ENCODE measurements around the gene ICAM2. TPM values are rescaled to one million over a fixed set of nuclear protein-coding genes. Genes with fewer than 3 reads are reported as not detected.
A peak's percentile ranks its signal among the peaks of the same experiment; 100 is the strongest.

ICAM2 gene
- total RNA-seq, 4 donors from 2014 or later, result 20.3 to 41.8 (median 30.6) TPM

GRCh38 chr17:63999680-64000531 lies 20.5 kb downstream of the ICAM2 start:
- TF ChIP-seq CTCF (IDR thresholded peaks at IDR 0.05) (no peak), POLR2A (IDR thresholded peaks at IDR 0.05) (no peak)
- Histone ChIP-seq H3K4me3 (replicated peaks in 1 of 3) (no peak overlapping the region), H3K9me3 (no peaks in the 10 kb centered on the region), H3K27ac (no peak overlapping the region), H3K36me3 (no peaks in the 10 kb centered on the region), H3K4me1 (peaks cover 15 to 39% of the 10 kb centered on the region in 2 donors), H3K27me3 (no peaks in the 10 kb centered on the region)
- DNase-seq, result no peak
- WGBS, 2 donors, result 88 to 93% methylated on average over 25 of the region's 25 CpGs
- intact Hi-C loops (cut with DNase I), result no loop called here

GRCh38 chr17:63998721-63999679 lies 21.4 kb downstream of the ICAM2 start:
- no peak for TF ChIP-seq CTCF (IDR thresholded peaks at IDR 0.05)
- no peak for TF ChIP-seq POLR2A (IDR thresholded peaks at IDR 0.05)
- Histone ChIP-seq H3K27ac (no peak overlapping the region), H3K4me1 (peaks cover 20 to 41% of the 10 kb centered on the region in 2 donors), H3K9me3 (no peaks in the 10 kb centered on the region), H3K27me3 (no peaks in the 10 kb centered on the region), H3K4me3 (replicated peaks in 1 of 3) (peak overlapping the region in 1 of 3 donors; percentile 56), H3K36me3 (no peaks in the 10 kb centered on the region)
- WGBS, 2 donors, result 33 to 45% methylated on average over 11 to 13 of the region's 33 CpGs
- intact Hi-C loops (cut with DNase I), result no loop called here
- DNase-seq, result no peak

- peak within 1 kb of the TSS in 1 of 3 donors; percentile 17 for H3K27ac ChIP-seq
- intact Hi-C loops (cut with DNase I), result no loop called here
- H3K4me3 ChIP-seq (replicated peaks in 1 of 3), result peak within 1 kb of the TSS; percentile 29 to 69 (median 56)
Measured at GRCh38 chr17:63998050-63998720, 22.2 kb downstream of the ICAM2 start, which contains the start of gene PRR29. TSS of gene PRR29 (plus strand) at chr17:63998351. CDS start at chr17:63998365, 14 bp downstream.

More at GRCh38 chr17:63998050-63998720, 22.2 kb downstream of the ICAM2 start, which contains the start of gene PRR29:
- peak; percentile 78 to 82 for DNase-seq
- no peaks in the 10 kb centered on the region for H3K9me3 ChIP-seq
- no peaks in the 10 kb centered on the region for H3K27me3 ChIP-seq
- no peaks in the 10 kb centered on the region for H3K36me3 ChIP-seq
- peaks cover 23 to 45% of the 10 kb centered on the region in 2 donors for H3K4me1 ChIP-seq
- TF ChIP-seq POLR2A (IDR thresholded peaks at IDR 0.05), result no peak
- no peak for TF ChIP-seq CTCF (IDR thresholded peaks at IDR 0.05)
- 0 to 1% methylated on average over 24 to 30 of the region's 43 CpGs for WGBS, 2 donors

All from thyroid gland (tissue), 4 donors.